ENCODE data around the gene ATP1A1. TPM values are rescaled to one million over a fixed set of nuclear protein-coding genes. Genes with fewer than 3 reads are reported as not detected.

The ATP1A1 gene
- total RNA-seq, 1 donor from 2014 or later = 219 TPM

- Mint-ChIP-seq H3K27me3 (ENCODE audit: low read depth) (no peaks in the 10 kb centered on the region), H3K27ac (no peak overlapping the region), H3K4me1 (peaks cover 13% of the 10 kb centered on the region), H3K9me3 (no peaks in the 10 kb centered on the region), H3K4me3 (no peak overlapping the region), H3K36me3 (peaks cover 7% of the 10 kb centered on the region)
- DNase-seq (ENCODE audit: low spot score in 2 of 2, unreplicated experiment in 2 of 2) = no peak
- TF ChIP-seq CTCF (IDR thresholded peaks at IDR 0.05; ENCODE audit: unreplicated experiment) = no peak
Measured at GRCh38 chr1:116411784-116412479, 38.9 kb downstream of the ATP1A1 start.

DNA sequence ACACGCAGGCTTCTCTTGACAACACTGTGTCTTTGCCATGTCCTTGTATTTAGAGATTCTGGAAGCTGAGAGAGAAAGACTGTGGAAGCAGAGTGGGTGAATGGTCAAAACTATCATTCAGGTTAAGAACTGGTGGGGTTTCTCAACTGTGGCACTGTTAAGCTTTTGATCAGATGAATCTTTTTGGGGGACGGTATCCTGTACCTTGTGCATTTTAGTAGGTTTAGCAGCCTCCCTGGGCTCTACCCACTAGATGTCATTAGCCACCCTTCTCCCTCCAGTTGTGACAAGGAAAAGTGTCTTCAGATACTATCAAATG lies 39.4 kb downstream of the ATP1A1 start:
- Mint-ChIP-seq H3K4me1 (peaks cover 15% of the 10 kb centered on the region), H3K9me3 (no peaks in the 10 kb centered on the region), H3K4me3 (no peak overlapping the region), H3K36me3 (peaks cover 6% of the 10 kb centered on the region), H3K27me3 (ENCODE audit: low read depth) (no peaks in the 10 kb centered on the region), H3K27ac (no peak overlapping the region)
- DNase-seq (ENCODE audit: low spot score in 2 of 2, unreplicated experiment in 2 of 2) = no peak
- TF ChIP-seq CTCF (IDR thresholded peaks at IDR 0.05; ENCODE audit: unreplicated experiment) = no peak

DNA sequence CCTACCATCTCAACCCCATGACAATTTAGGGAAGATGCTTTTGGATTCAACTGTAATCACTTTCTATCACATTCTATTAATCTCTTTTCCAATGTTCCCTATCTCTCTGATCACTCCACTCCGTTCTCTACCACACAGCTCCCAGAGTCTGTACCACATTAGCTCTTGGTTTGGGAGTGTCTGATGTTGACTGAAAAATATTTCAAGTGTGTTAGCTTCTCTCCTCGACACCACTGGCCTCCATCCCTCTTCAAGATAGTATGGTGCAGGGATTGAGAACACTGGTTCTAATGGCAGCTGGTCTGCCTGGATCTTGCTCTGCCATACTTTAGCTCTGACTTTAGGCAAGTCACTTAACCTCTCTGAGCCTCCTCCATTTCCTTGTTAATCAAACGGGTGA lies 39.9 kb downstream of the ATP1A1 start:
- TF ChIP-seq CTCF (IDR thresholded peaks at IDR 0.05; ENCODE audit: unreplicated experiment) = no peak
- no peaks in the 10 kb centered on the region for H3K27me3 Mint-ChIP-seq (ENCODE audit: low read depth)
- H3K36me3 Mint-ChIP-seq = peaks cover 1% of the 10 kb centered on the region
- H3K4me1 Mint-ChIP-seq = peaks cover 19% of the 10 kb centered on the region
- no peak overlapping the region for H3K4me3 Mint-ChIP-seq
- DNase-seq (ENCODE audit: low spot score in 2 of 2, unreplicated experiment in 2 of 2) = no peak
- no peak overlapping the region for H3K27ac Mint-ChIP-seq
- H3K9me3 Mint-ChIP-seq = no peaks in the 10 kb centered on the region

DNA sequence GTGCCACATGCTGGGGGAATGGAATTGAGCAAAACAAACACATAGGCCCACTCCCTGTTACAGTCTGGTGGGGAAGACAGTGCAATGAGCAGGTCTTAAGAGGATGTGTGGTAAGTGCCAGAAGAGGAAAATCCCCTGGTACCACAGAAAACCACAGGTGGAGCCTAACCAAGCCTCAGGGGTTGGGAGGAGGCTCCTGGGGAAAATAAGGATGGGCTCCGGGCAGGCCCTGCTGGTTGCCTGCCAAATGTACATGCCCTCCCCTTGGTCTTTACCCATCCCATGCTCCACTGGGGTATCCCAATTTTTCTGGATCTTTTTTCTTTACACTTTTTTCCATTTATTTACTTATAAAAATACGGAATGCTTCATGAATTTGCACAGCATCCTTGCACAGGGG lies 40.4 kb downstream of the ATP1A1 start:
- peaks cover 22% of the 10 kb centered on the region for H3K4me1 Mint-ChIP-seq
- no peak for TF ChIP-seq CTCF (IDR thresholded peaks at IDR 0.05; ENCODE audit: unreplicated experiment)
- no peak overlapping the region for H3K27ac Mint-ChIP-seq
- H3K4me3 Mint-ChIP-seq = no peak overlapping the region
- DNase-seq (ENCODE audit: low spot score in 2 of 2, unreplicated experiment in 2 of 2) = no peak
- H3K36me3 Mint-ChIP-seq = no peaks in the 10 kb centered on the region
- no peaks in the 10 kb centered on the region for H3K9me3 Mint-ChIP-seq
- H3K27me3 Mint-ChIP-seq (ENCODE audit: low read depth) = no peaks in the 10 kb centered on the region

DNA sequence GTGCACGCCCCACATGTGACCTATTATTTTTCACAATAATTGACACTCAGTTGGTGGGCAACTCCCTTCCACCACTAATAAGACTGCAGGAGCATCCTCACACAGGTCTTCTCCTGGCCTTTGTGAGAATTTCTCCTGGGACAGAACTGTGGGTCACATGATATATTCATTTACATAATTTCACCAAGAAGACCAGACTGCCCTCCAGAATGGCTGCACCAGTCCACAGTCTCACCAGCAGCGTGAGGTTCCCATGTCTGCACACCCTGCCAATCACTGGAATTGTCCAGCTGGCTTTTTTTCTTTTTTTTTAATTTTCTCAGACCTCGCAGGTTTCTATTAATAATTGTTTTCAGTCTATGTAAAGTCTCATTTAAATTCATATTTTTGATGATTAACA lies 41.3 kb downstream of the ATP1A1 start:
- peaks cover 24% of the 10 kb centered on the region for H3K4me1 Mint-ChIP-seq
- H3K36me3 Mint-ChIP-seq = no peaks in the 10 kb centered on the region
- H3K27me3 Mint-ChIP-seq (ENCODE audit: low read depth) = no peaks in the 10 kb centered on the region
- H3K9me3 Mint-ChIP-seq = no peaks in the 10 kb centered on the region
- no peak for DNase-seq (ENCODE audit: low spot score in 2 of 2, unreplicated experiment in 2 of 2)
- no peak overlapping the region for H3K4me3 Mint-ChIP-seq
- no peak for TF ChIP-seq CTCF (IDR thresholded peaks at IDR 0.05; ENCODE audit: unreplicated experiment)
- no peak overlapping the region for H3K27ac Mint-ChIP-seq

Data from mesothelial cell of epicardium (in vitro differentiated cells).